IMR-90 (cell line): Measurements from ENCODE around the gene FTO. TPM values are rescaled to one million over a fixed set of nuclear protein-coding genes. Genes with fewer than 3 reads are reported as not detected.

Source experiments
- ATAC-seq: fragments of 200-7000 bp; cut with Tn5 transposase; 2 replicates; pipeline ENCODE4 v1.9.1; 2020; ENCODE audit warnings: low read depth, mild to moderate bottlenecking, moderate library complexity
- BruUV-seq: library from RNA; stranded (reverse); fragments of 400-500 nt; replicated peaks from 2 replicates; lab custom pipeline; 2021; lab: Mats Ljungman, UMichigan
- CTCF ChIA-PET: fragments of 300-600 bp; formaldehyde crosslinking; extraction: SDS; loops from one replicate; lab custom pipeline; 2021; ENCODE audit warnings: antibody characterized with exemption; lab: Yijun Ruan, JAX
- POLR2A ChIA-PET: fragments of 300-600 bp; sonication (Branson Sonifier 250); formaldehyde crosslinking; loops from one replicate; lab custom pipeline; 2022; ENCODE audit warnings: antibody characterized with exemption; ENCODE audit not compliant: unreplicated experiment; lab: Charles Lee
- DNase-seq: peaks from one replicate; pipeline ENCODE4 v3.0.0; 2013
- H2AFZ ChIP-seq: replicated peaks from 2 replicates; pipeline ENCODE3; 2013; ENCODE audit warnings: low read length, mild to moderate bottlenecking; ENCODE audit not compliant: poor library complexity
- H2AK5ac ChIP-seq: 2 replicates; pipeline ENCODE4 v1.6.1; 2013; ENCODE audit warnings: low read depth, low read length, inconsistent platforms
- H2AK9ac ChIP-seq: replicated peaks from 2 replicates; pipeline ENCODE3; 2013; ENCODE audit warnings: mild to moderate bottlenecking, low read depth, low read length, moderate library complexity; ENCODE audit not compliant: poor library complexity
- H2BK120ac ChIP-seq: 2 replicates; pipeline ENCODE4 v1.6.1; 2013; ENCODE audit warnings: low read depth, low read length, inconsistent platforms
- H2BK15ac ChIP-seq: 3 replicates; pipeline ENCODE4 v1.6.1; 2013; ENCODE audit warnings: low read depth, low read length, inconsistent platforms
- H2BK20ac ChIP-seq: 2 replicates; pipeline ENCODE4 v1.6.1; 2013; ENCODE audit warnings: low read depth, mild to moderate bottlenecking, inconsistent platforms, low read length, moderate library complexity
- H2BK5ac ChIP-seq: 2 replicates; pipeline ENCODE4 v1.6.1; 2013; ENCODE audit warnings: mild to moderate bottlenecking, low read depth, low read length, inconsistent platforms; ENCODE audit not compliant: poor library complexity, severe bottlenecking
- H3K14ac ChIP-seq: replicated peaks from 2 replicates; pipeline ENCODE4 v1.6.1; 2013; ENCODE audit warnings: low read depth, low read length, inconsistent platforms
- H3K18ac ChIP-seq: 2 replicates; pipeline ENCODE4 v1.6.1; 2013; ENCODE audit warnings: low read depth, low read length, control low read depth
- H3K23ac ChIP-seq: 2 replicates; pipeline ENCODE4 v1.6.1; 2013; ENCODE audit warnings: low read depth, low read length, inconsistent platforms
- H3K27ac ChIP-seq: 2 replicates; pipeline ENCODE4 v1.5.1; 2013; ENCODE audit warnings: mild to moderate bottlenecking, control low read depth, low read length; ENCODE audit not compliant: insufficient read depth
- H3K27me3 ChIP-seq: 2 replicates; pipeline ENCODE4 v1.6.1; 2013; ENCODE audit warnings: low read length; ENCODE audit not compliant: control insufficient read depth, insufficient read depth
- H3K36me3 ChIP-seq: 2 replicates; pipeline ENCODE4 v1.6.1; 2013; ENCODE audit warnings: low read length, mixed read lengths; ENCODE audit not compliant: control insufficient read depth, insufficient read depth
- H3K4ac ChIP-seq: 2 replicates; pipeline ENCODE4 v1.6.1; 2013; ENCODE audit warnings: low read depth, low read length, inconsistent platforms
- H3K4me1 ChIP-seq: 2 replicates; pipeline ENCODE4 v1.6.1; 2013; ENCODE audit warnings: low read length, mixed read lengths; ENCODE audit not compliant: control insufficient read depth, insufficient read depth
- H3K4me2 ChIP-seq: 2 replicates; pipeline ENCODE4 v1.6.1; 2013; ENCODE audit warnings: low read depth, mild to moderate bottlenecking, control low read depth, low read length, moderate library complexity
- H3K4me3 ChIP-seq: 2 replicates; pipeline ENCODE4 v1.5.1; 2013; ENCODE audit warnings: low read depth, mild to moderate bottlenecking, control low read depth, low read length, moderate library complexity; ENCODE audit not compliant: insufficient read depth
- H3K56ac ChIP-seq: 2 replicates; pipeline ENCODE4 v1.6.1; 2013; ENCODE audit warnings: low read length, inconsistent platforms; ENCODE audit not compliant: insufficient read depth; ENCODE audit errors: extremely low read depth
- H3K79me1 ChIP-seq, 2 experiments: 2 replicates each; pipeline ENCODE4 v1.6.1; 2013; ENCODE audit warnings: low read length in 2 of 2, inconsistent platforms in 1 of 2, low read depth in 1 of 2
- H3K9ac ChIP-seq: 2 replicates; pipeline ENCODE4 v1.6.1; 2013; ENCODE audit warnings: low read depth, low read length, control low read depth
- H3K9me1 ChIP-seq: 2 replicates; pipeline ENCODE4 v1.6.1; 2013; ENCODE audit warnings: low read length, inconsistent platforms; ENCODE audit not compliant: insufficient read depth
- H3K9me3 ChIP-seq: 2 replicates; pipeline ENCODE4 v1.6.1; 2013; ENCODE audit warnings: low read length; ENCODE audit not compliant: control insufficient read depth, insufficient read depth
- H4K20me1 ChIP-seq: 2 replicates; pipeline ENCODE4 v1.6.1; 2013; ENCODE audit warnings: low read length, inconsistent platforms; ENCODE audit not compliant: insufficient read depth
- H4K5ac ChIP-seq: 2 replicates; pipeline ENCODE4 v1.6.1; 2013; ENCODE audit warnings: mild to moderate bottlenecking, low read depth, low read length, control low read depth
- H4K8ac ChIP-seq, 2 experiments: 2 replicates each; pipeline ENCODE4 v1.6.1; 2013; ENCODE audit warnings: low read depth in 2 of 2, low read length in 2 of 2, control low read depth in 1 of 2, inconsistent platforms in 1 of 2
- H4K91ac ChIP-seq: 2 replicates; pipeline ENCODE4 v1.6.1; 2013; ENCODE audit warnings: low read depth, low read length, inconsistent platforms; ENCODE audit not compliant: insufficient read depth
- BHLHE40 ChIP-seq: fragments of 150-350 bp; IDR thresholded peaks from 2 replicates; pipeline ENCODE4 v1.6.1; 2016; ENCODE audit warnings: mild to moderate bottlenecking, low read depth, low read length
- CEBPB ChIP-seq: IDR thresholded peaks from 2 replicates; pipeline ENCODE4 v1.6.1; 2012; ENCODE audit warnings: low read depth, low read length, improper control_type of control experiment
- CHD1 ChIP-seq: IDR thresholded peaks from 2 replicates; pipeline ENCODE4 v1.6.1; 2012; ENCODE audit warnings: low read depth, low read length, improper control_type of control experiment
- CTCF ChIP-seq: conservative IDR thresholded peaks from 2 replicates; pipeline ENCODE4 v1.5.1; 2012; ENCODE audit warnings: mild to moderate bottlenecking, low read depth, low read length, improper control_type of control experiment
- ELK1 ChIP-seq: fragments of 150-350 bp; IDR thresholded peaks from 2 replicates; pipeline ENCODE4 v1.6.1; 2016; ENCODE audit warnings: low read depth, mild to moderate bottlenecking, low read length, moderate library complexity, borderline replicate concordance
- FOS ChIP-seq: fragments of 150-350 bp; IDR thresholded peaks from 2 replicates; pipeline ENCODE4 v1.6.1; 2016; ENCODE audit warnings: low read depth, low read length
- MAFK ChIP-seq: IDR thresholded peaks from 2 replicates; pipeline ENCODE4 v1.6.1; 2012; ENCODE audit warnings: low read depth, low read length, improper control_type of control experiment
- MAZ ChIP-seq: IDR thresholded peaks from 2 replicates; pipeline ENCODE4 v1.6.1; 2012; ENCODE audit warnings: low read depth, mild to moderate bottlenecking, low read length, improper control_type of control experiment, moderate library complexity, borderline replicate concordance
- MXI1 ChIP-seq: IDR thresholded peaks from 2 replicates; pipeline ENCODE4 v1.6.1; 2012; ENCODE audit warnings: low read depth, mild to moderate bottlenecking, low read length, moderate library complexity, borderline replicate concordance
- NFE2L2 ChIP-seq: fragments of 150-350 bp; IDR thresholded peaks from 2 replicates; pipeline ENCODE4 v1.6.1; 2016; ENCODE audit warnings: low read depth, mild to moderate bottlenecking, low read length
- POLR2A ChIP-seq: IDR thresholded peaks from 2 replicates; pipeline ENCODE4 v1.6.1; 2012; ENCODE audit warnings: mild to moderate bottlenecking, low read depth, low read length
- RAD21 ChIP-seq: IDR thresholded peaks from 2 replicates; pipeline ENCODE4 v1.6.1; 2012; ENCODE audit warnings: low read length, improper control_type of control experiment
- RCOR1 ChIP-seq: IDR thresholded peaks from 2 replicates; pipeline ENCODE4 v1.6.1; 2012; ENCODE audit warnings: mild to moderate bottlenecking, low read length, improper control_type of control experiment; ENCODE audit not compliant: insufficient replicate concordance
- RFX5 ChIP-seq: IDR thresholded peaks from 2 replicates; pipeline ENCODE4 v1.8.0; 2012; ENCODE audit warnings: low read depth, mild to moderate bottlenecking, low read length, moderate library complexity
- SMC3 ChIP-seq: fragments of 150-350 bp; IDR thresholded peaks from 2 replicates; pipeline ENCODE4 v1.6.1; 2016; ENCODE audit warnings: low read depth, mild to moderate bottlenecking, antibody characterized with exemption, low read length, moderate library complexity
- USF2 ChIP-seq: fragments of 150-350 bp; IDR thresholded peaks from 2 replicates; pipeline ENCODE4 v1.6.1; 2017; ENCODE audit warnings: mild to moderate bottlenecking, antibody characterized with exemption, low read length, low read depth
- WGBS, 2 experiments: methylation state at CpG; one replicate each; pipeline versions ENCODE4 v1.1.5 to v1.1.7; 2013; ENCODE audit warnings: missing lambda C conversion rate in 2 of 2; ENCODE audit not compliant: insufficient read length in 1 of 2; ENCODE audit errors: extremely low coverage in 2 of 2; 5-methylcytosine and 5-hydroxymethylcytosine counted together
- dilution Hi-C: fragments of 300-500 bp; cut with HindIII; formaldehyde crosslinking; loops from one replicate; pipeline ENCODE4 v1.14.3; 2018; ENCODE audit warnings: low sequenced_read_pairs; ENCODE audit not compliant: unreplicated experiment
- in situ Hi-C: fragments of 300-500 bp; cut with MboI; formaldehyde crosslinking; loops from 3 replicates; pipeline ENCODE4 v1.14.3; 2019; ENCODE audit warnings: low sequenced_read_pairs, inconsistent platforms, mixed read lengths
- intact Hi-C: fragments of 100-400 bp; cut with micrococcal nuclease; formaldehyde crosslinking; loops from 2 replicates; pipeline ENCODE4 v1.10.0; 2022
- polyA plus RNA-seq, 3 experiments: library from polyadenylated mRNA; depleted of rRNA; stranded (reverse); fragments of >200 nt; gene quantifications; 2 replicates each; pipeline ENCODE4 v1.2.3, GENCODE V29; 2012; ENCODE audit warnings: low replicate concordance in 1 of 3
- total RNA-seq: library from RNA; depleted of rRNA; stranded (reverse); fragments of >200 nt; gene quantifications from 2 replicates; pipeline ENCODE4 v1.2.3, GENCODE V29; 2012

Gene FTO
- total and polyA plus RNA-seq, 2 of the 4 experiments (the other 2 are of a cell fraction) = 70.3 to 132 TPM

- Histone ChIP-seq H3K23ac (no peak overlapping the region), H3K4me3 (no peak overlapping the region), H3K9ac (no peak overlapping the region), H3K27me3 (peaks cover 54% of the 10 kb centered on the region), H3K4me1 (no peaks in the 10 kb centered on the region), H3K79me1 (no peaks in the 10 kb centered on the region), H4K8ac (no peak overlapping the region), H2BK15ac (no peak overlapping the region), H3K27ac (no peak overlapping the region), H3K4me2 (no peak overlapping the region), H2BK5ac (no peak overlapping the region), H3K36me3 (no peaks in the 10 kb centered on the region), H3K4ac (no peak overlapping the region), H2AK9ac (no peak overlapping the region), H4K5ac (no peak overlapping the region), H4K20me1 (no peaks in the 10 kb centered on the region), H3K9me1 (no peaks in the 10 kb centered on the region), H3K14ac (no peak overlapping the region), H3K56ac (no peak overlapping the region), H2AK5ac (no peak overlapping the region), H3K9me3 (no peaks in the 10 kb centered on the region), H2BK20ac (no peak overlapping the region), H4K91ac (no peak overlapping the region), H3K18ac (no peak overlapping the region), H2AFZ (no peak overlapping the region), H2BK120ac (no peak overlapping the region)
- TF ChIP-seq RCOR1 = no peak
- no peak for TF ChIP-seq CTCF
- no peak for TF ChIP-seq RFX5
- no peak for TF ChIP-seq CEBPB
- no peak for TF ChIP-seq USF2
- no peak for TF ChIP-seq POLR2A
- TF ChIP-seq RAD21 = no peak
- TF ChIP-seq BHLHE40 = no peak
- TF ChIP-seq MAFK = no peak
- no peak for TF ChIP-seq CHD1
- no peak for TF ChIP-seq FOS
- TF ChIP-seq NFE2L2 = no peak
- TF ChIP-seq SMC3 = no peak
- no peak for TF ChIP-seq MAZ
- TF ChIP-seq ELK1 = no peak
- no peak for TF ChIP-seq MXI1
- dilution Hi-C loops = no loop called here
- CTCF ChIA-PET = no interaction called here
- intact Hi-C loops = no loop called here
- no TSS peak for BruUV-seq
- POLR2A ChIA-PET = no interaction called here
- no CpG with 5 or more reads among the region's 8 CpGs for WGBS, 2 experiments
- in situ Hi-C loops = no loop called here
- DNase-seq = no peak
- no peak for ATAC-seq
These were observed 469.5 kb downstream of the FTO start for GRCh38 chr16:54173490-54173889.
